Central memory CD4-positive, alpha-beta T cell (primary cell): ENCODE data around the gene OPN1MW.
"Not testable (repeated sequence)": the region's sequence is repeated elsewhere in the genome, so short reads cannot be mapped to it uniquely, and the experiment has no call there.

Experiments used
- DNase-seq: peaks from one replicate; pipeline ENCODE4 v3.0.0; 2022
- total RNA-seq, 3 experiments: gene quantifications; one replicate each; lab custom pipeline; 2026; lab: John Stamatoyannopoulos, UW

Gene OPN1MW
- 0 reads per million in 3 experiments for total RNA-seq

DNA sequence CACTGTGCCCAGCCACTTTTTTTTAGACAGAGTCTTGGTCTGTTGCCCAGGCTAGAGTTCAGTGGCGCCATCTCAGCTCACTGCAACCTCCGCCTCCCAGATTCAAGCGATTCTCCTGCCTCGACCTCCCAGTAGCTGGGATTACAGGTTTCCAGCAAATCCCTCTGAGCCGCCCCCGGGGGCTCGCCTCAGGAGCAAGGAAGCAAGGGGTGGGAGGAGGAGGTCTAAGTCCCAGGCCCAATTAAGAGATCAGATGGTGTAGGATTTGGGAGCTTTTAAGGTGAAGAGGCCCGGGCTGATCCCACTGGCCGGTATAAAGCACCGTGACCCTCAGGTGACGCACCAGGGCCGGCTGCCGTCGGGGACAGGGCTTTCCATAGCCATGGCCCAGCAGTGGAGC, at the start of gene OPN1MW:
TSS of gene OPN1MW (plus strand) at position 301 of the 400 bp plus-strand sequence. CDS start at position 383, 82 bp downstream.
- not testable (repeated sequence) for DNase-seq

DNA sequence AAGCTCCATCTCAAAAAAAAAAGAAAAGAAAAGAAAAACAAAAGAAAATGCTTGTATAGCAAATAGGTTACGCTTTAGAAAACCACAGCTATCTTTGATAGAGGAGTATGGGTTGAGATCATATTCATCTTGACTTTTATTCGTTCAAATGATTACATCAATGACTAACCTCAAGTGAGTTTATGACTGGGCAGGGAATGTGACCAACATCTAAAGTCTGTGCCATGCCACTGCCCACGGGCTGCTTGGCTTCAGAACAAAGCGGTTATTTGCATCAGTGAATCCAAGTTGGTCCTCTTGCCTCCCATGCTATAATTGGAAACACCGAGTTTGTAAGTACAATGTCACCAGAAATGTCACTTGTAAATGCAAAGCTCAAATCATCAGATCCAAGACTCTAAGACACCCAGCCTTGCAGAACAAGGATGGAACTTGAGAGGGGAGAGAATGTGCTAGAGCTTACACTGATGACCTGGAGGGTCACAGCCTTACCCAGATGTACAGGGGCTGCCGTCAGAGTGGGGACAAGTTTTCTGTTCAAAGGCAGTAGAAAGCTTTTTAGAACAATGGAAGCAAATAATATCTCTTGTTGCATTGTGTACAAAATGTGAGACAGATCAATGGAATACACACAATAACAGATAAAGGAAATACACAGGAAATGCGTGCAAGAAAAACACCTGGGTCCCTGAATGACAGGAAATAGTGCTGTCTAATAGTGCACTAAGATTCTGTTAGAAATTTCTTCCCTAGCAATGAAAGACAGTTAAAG, 46.8 kb upstream of the OPN1MW start:
- peak; percentile 68 for DNase-seq

DNA sequence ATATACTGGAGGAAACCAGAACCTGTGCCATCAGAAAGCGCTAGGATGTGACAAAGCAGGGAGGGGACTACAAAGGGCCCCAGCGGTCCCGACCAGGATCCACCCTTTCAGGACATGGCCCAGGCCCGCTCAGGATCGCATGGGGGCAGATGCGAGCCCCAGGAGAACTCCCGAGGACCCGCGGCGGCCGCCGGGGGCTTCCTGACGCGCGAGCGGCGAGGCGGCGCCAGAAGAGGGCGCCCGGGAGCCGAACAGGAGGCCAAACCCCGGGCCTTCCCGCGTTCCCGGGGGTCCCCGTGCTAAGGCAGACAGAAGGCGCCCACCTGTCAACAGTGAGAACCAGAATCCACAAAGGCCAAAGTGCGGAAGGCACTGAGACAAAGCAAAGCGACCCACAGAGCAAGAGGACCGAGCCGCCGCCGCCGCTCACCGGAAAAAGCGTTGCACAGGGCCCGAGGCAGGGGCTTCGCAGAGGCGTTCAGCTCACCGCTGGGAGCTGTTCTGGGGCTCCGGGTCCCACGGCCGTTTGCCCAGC, 45.7 kb upstream of the OPN1MW start:
- DNase-seq = peak; percentile 61

- no peak for DNase-seq
These were observed 43.5 kb upstream of the OPN1MW start for GRCh38 chrX:154138857-154139256.

DNA sequence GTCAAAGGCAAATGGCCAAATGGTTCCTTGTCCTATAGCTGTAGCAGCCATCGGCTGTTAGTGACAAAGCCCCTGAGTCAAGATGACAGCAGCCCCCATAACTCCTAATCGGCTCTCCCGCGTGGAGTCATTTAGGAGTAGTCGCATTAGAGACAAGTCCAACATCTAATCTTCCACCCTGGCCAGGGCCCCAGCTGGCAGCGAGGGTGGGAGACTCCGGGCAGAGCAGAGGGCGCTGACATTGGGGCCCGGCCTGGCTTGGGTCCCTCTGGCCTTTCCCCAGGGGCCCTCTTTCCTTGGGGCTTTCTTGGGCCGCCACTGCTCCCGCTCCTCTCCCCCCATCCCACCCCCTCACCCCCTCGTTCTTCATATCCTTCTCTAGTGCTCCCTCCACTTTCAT, 42.2 kb upstream of the OPN1MW start:
- DNase-seq = no peak

GRCh38 chrX:154140742-154141141, 41.7 kb upstream of the OPN1MW start:
- DNase-seq = no peak

GRCh38 chrX:154142386-154142785, 40.0 kb upstream of the OPN1MW start:
- DNase-seq = no peak

DNA sequence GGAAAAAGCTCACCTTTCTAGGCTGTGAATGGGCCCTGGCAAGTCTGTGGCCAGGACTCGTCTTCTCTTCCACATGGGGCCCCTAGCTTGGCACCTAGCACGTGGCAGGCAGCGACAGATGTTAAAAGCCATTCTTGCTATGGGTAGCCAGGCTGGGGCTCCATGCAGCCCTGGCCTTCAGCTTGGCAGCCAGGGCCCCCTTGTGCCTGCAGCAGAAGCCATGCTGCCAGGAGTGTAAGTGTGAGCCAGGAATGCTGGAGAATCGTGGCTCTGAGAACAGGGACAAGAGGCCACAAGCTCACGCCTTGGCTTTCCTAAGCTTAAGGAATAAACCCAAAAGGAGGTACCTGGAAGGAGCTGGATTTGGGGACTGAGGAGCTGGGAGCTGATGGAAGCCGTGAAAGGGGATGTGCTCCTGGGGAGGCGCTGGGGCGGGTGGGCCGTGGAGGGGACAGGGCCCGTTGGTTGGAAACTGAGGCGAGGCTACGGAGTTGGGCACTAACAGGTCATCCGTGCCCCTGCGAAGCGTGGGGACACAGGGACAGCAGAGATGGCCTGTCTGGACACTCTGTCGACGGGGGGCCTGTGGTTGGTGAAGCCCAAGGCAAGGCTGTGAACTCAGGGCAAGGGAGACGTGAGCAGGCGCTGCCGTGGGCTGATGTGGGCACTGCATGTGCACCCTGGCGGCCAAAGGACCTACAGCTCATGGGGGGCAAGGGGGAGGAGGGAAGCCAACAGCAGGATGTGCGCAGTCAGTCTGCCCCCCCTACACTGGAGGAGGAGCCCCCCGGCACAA, 39.2 kb upstream of the OPN1MW start:
- DNase-seq = no peak

DNA sequence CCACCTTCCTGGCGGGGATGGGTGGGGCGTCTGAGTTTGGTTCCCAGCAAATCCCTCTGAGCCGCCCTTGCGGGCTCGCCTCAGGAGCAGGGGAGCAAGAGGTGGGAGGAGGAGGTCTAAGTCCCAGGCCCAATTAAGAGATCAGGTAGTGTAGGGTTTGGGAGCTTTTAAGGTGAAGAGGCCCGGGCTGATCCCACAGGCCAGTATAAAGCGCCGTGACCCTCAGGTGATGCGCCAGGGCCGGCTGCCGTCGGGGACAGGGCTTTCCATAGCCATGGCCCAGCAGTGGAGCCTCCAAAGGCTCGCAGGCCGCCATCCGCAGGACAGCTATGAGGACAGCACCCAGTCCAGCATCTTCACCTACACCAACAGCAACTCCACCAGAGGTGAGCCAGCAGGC, 38.4 kb upstream of the OPN1MW start, which contains the start of gene OPN1LW:
TSS of gene OPN1LW (plus strand) at position 234 of the 400 bp plus-strand sequence. CDS start at position 275, 41 bp downstream.
- not testable (repeated sequence) for DNase-seq

- DNase-seq = not testable (repeated sequence)
These were observed 31.4 kb upstream of the OPN1MW start for GRCh38 chrX:154151030-154151429.

GRCh38 chrX:154156221-154156620, 26.2 kb upstream of the OPN1MW start:
- DNase-seq = not testable (repeated sequence)

GRCh38 chrX:154157207-154157606, 25.2 kb upstream of the OPN1MW start:
- DNase-seq = not testable (repeated sequence)

DNA sequence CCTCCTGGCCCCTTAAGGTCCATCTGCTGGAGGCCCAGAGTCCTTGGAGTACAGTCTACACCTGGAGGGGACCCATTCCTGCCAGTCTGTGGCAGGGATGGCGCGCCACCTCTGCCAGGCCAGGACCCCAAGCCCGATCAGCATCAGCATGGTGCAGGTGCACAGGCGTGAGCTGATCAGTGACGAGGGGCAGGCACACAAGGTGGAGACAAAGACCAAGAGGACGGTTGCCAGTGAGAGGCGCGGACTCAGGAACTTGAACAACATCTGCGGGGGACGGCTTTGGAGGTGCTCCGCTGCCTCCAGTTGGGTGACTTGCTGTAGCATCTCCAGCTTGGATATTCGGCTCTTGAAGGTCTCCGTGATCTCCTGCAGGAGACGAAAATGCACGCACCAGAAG, 23.1 kb upstream of the OPN1MW start:
- not testable (repeated sequence) for DNase-seq

DNA sequence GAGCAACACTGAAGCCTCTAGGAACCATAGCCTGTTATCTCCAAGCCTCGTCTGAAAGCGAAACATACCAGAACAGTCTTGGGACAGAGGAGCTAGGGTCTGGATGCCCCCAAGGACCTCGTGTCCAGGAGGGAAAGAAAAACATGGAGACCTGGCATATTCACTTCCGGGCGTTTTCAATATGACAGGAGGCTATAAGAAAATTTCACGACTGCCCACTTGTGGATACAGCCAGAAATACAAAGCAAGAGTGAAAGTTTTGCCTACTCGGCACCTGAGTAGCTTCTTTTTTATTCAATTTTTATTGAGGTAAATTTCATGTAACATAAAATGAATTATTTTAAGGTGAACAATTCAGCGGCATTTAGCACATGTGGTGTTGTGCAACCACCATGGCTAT, 17.5 kb upstream of the OPN1MW start:
- not testable (repeated sequence) for DNase-seq

DNA sequence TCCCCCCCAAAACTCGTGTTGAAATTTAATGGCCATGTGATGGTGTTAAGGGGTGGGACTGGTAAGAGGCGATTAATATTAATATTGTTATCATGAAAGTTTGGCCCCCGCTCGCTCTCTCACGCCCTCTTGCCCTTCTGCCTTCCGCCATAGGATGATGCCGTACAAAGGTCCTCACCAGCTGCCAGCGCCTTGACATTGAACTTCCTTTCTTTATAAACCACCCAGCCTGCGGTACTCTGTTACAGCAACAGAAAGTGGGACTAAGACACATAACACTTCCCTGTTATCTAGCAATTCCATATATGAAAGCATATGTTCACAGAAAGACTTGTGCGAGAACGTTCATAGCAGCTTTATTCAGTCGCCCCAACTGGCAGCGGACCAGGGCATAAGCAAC, 14.0 kb upstream of the OPN1MW start:
- DNase-seq = not testable (repeated sequence)

DNA sequence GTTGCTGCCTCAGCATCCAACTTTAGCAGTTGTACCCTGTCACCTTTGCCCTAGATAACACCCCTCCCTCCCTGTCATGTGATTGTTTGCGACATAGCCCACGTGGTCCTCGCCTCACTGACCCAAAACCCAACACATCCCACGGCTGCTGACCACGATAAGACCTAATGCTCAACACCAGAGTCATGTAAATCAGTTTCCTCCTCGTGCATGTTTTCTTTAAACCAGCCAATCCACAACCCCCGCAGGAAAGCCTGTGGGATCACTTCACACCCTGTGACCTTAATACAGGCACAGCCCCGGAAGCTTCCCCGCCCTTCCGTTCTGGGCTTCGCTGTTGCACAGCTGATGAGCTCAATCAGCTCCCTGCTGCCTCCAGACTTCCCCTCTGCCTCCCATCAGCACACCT, 9.9 kb upstream of the OPN1MW start:
- not testable (repeated sequence) for DNase-seq

- DNase-seq = not testable (repeated sequence)
These were observed 8.0 kb upstream of the OPN1MW start for GRCh38 chrX:154174356-154174755.

DNA sequence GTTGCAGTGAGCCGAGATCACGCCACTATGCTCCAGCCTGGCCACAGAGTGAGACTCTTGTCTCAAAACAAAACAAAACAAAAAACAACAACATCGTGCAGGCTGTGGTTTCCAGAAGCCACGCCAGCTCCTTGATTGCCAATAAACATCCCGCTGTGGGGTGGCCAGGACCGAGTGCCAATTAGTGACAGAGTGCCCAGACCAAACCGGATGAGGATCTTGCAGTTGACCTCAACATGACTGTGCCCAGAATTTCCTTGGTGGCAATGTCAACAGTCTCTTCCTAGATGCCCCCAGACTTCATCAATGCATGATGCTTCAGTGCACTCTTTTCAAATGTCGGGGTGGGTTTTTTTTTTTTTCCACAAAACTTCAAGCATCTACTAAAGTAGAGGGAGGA, 1.4 kb downstream of the OPN1MW start:
- not testable (repeated sequence) for DNase-seq

DNA sequence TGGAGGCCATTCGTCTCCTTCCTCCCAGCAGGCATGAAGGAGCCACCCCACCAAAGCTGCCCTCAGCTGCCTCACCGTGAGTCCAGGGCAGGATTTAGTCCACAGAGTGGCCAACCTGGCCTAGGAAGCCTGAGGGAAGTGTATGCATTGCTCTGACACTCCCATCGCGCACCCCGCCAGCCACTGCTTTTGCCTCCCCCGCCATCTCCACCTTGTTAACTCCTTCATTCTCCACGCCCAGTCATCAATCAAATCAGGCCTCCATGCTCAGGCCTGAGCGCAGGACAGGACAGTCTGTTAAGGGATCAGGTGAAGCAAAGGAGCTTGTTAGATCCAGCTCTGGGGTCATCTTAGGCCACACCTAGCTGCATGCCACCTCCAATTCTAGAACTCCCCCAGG, 10.4 kb downstream of the OPN1MW start:
- not testable (repeated sequence) for DNase-seq

DNA sequence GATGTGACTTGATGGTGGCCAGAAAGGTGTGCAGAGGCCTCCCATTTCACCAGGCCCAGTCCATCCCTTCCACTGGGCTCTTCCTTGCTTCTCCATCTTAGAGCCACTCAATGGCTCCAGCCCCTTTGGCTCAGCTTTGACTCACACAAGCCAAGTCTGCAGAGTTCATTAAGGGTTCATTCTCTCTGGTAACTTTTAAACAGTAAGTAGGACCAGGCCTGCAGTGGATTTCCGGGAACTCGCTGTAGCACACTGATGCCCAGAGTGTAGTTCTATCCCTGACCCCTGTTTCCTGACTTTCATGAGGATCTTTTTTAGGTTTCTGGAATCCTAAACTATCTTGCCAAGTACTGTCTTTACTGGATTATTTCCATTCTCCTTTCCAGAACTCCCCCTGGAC, 11.9 kb downstream of the OPN1MW start:
- not testable (repeated sequence) for DNase-seq

GRCh38 chrX:154196466-154196865, 14.1 kb downstream of the OPN1MW start:
- DNase-seq = not testable (repeated sequence)

DNA sequence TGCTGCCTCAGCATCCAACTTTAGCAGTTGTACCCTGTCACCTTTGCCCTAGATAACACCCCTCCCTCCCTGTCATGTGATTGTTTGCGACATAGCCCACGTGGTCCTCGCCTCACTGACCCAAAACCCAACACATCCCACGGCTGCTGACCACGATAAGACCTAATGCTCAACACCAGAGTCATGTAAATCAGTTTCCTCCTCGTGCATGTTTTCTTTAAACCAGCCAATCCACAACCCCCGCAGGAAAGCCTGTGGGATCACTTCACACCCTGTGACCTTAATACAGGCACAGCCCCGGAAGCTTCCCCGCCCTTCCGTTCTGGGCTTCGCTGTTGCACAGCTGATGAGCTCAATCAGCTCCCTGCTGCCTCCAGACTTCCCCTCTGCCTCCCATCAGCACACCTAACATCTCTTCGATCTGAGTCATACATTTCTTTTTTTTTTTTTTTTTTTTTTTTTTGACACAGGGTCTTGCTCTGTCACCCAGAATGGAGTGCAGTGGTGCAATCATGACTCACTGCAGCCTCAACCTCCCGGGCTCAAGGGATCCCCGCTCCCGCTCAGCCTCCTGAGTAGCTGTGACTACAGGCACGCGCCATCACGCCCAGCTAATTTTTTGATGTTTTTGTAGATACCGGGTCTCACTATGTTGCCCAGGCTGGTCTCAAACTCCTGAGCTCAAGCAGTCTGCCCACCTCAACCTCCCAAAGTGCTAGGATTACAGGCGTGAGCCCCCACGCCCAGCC, 27.4 kb downstream of the OPN1MW start:
- not testable (repeated sequence) for DNase-seq

DNA sequence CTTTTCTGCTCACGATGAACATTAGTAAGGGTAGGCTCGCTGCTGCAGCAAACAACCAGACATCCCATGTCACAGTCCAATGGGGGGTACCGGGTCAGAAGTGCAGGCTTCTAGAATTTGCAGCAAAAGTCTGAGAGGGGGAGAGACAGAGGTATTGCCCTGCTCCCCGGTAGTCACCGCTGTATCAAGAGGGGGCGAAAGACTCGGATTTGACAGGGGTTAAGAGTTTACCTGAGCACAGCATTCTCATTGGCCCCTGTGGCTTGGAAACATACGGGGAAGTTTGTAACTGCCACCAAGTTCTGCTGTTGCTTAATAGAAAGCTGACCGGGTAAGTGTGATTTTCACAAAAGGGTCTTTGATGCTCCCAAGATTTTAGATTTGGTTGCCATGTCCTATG, 28.7 kb downstream of the OPN1MW start:
- DNase-seq = not testable (repeated sequence)
